T-helper 17 cell (primary cell): Measurements from ENCODE around the gene ANKDD1B. TPM values are rescaled to one million over a fixed set of nuclear protein-coding genes. Genes with fewer than 3 reads are reported as not detected.

Experiments
- ATAC-seq: fragments of 150-1000 bp; cut with Tn5 transposase; 2 replicates; pipeline ENCODE4 v1.10.0; 2021; ENCODE audit warnings: mild to moderate bottlenecking, moderate library complexity
- DNase-seq, 3 donors: peaks; one replicate each; pipeline versions ENCODE4 v3.0.0 to v3.0.0-alpha.2; 2020 to 2021
- H3K9me3 ChIP-seq: one replicate; pipeline ENCODE4 v1.7.0; 2013; ENCODE audit warnings: low read length, mild to moderate bottlenecking; ENCODE audit not compliant: control insufficient read depth, poor library complexity, severe bottlenecking
- H3K27ac Mint-ChIP-seq: one replicate; pipeline ENCODE4 v1.8.0; 2022; ENCODE audit warnings: mild to moderate bottlenecking, moderate library complexity, mixed read lengths
- H3K27me3 Mint-ChIP-seq: one replicate; pipeline ENCODE4 v1.8.0; 2022; ENCODE audit warnings: mixed read lengths
- H3K36me3 Mint-ChIP-seq: one replicate; pipeline ENCODE4 v1.8.0; 2022; ENCODE audit warnings: low read depth, mixed read lengths
- H3K4me1 Mint-ChIP-seq: one replicate; pipeline ENCODE4 v1.8.0; 2022; ENCODE audit warnings: mild to moderate bottlenecking, mixed read lengths
- H3K4me3 Mint-ChIP-seq: one replicate; pipeline ENCODE4 v1.8.0; 2022; ENCODE audit warnings: mild to moderate bottlenecking, moderate library complexity, mixed read lengths
- total RNA-seq, 4 donors: library from RNA in 2 of 4; stranded (reverse) in 2 of 4; gene quantifications; one replicate each; pipeline ENCODE4 v1.2.3 and lab custom pipeline; 2022 to 2026

The ANKDD1B gene
- total RNA-seq, 2 donors from 2014 or later, result 0.42 to 0.57 TPM

DNA sequence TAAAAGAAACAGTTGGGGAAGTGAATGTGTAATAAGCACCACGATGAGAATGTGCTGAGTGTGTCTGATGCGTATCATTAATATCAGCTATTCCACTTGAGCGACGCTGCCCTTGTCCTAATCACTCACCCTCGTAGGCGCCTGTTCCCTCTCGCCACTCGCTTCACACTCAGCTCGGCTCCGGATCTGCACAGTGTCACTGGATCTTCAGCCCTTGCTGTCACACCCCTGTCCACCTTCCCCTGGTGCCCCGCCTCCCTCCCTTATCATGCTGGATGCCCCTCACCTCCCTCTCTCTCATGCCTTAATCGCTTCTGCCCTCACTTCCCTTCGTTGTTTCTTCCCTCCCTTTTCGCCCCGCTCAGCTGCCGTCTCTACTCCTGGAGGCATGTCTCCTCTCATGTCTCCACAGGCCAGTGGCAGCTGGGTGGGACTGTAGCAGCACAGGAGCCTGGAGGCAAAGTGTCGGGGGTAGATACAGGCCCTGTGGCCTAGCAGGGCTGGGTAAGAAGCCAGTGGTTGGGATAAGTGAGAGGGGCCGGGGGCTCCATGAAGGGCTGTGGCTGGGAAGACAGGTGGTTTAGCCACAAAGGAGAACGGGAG is 43.5 kb downstream of the ANKDD1B start:
- Mint-ChIP-seq H3K27ac (no peak overlapping the region), H3K4me3 (no peak overlapping the region), H3K4me1 (peaks cover 2% of the 10 kb centered on the region), H3K27me3 (peaks cover 21% of the 10 kb centered on the region), H3K36me3 (no peaks in the 10 kb centered on the region)
- H3K9me3 ChIP-seq, result no peaks in the 10 kb centered on the region
- DNase-seq (no peak), ATAC-seq (no peak)

DNA sequence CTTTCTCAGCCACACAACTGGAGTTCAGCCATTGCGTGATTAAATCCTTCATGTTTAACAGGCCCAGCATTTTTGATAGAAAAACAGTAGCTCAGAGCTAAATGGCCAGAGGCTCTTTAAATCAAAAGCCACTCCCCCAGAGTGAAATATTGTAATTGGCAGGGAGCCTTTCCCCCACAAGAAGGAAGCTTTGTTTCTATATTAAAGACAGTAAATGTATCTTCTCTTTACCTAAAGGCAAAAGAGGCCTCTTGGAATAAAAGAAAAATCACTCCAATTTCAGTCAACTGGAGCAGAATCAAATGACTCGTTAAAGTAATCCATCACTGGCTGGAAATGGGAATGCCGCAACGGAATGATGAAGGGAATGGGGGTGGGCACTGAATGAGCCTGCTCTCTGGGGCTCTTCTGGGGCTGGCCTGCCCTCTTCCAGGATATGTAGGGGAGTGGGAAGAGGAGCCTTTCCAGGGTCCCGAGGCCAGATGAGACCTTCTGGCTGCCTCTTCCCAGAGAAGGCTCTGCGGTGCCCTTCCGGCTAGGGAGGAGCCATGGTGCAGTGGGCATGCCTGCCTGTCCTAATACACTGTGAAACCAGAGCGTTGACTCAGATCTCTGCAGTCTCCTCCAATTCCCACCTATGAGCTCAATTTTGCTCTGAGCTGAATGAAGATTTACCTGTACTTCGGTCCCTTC is 45.2 kb downstream of the ANKDD1B start:
- no peaks in the 10 kb centered on the region for H3K36me3 Mint-ChIP-seq
- peaks cover 2% of the 10 kb centered on the region for H3K4me1 Mint-ChIP-seq
- ATAC-seq, result no peak
- DNase-seq, result no peak
- no peaks in the 10 kb centered on the region for H3K9me3 ChIP-seq
- H3K27me3 Mint-ChIP-seq, result peaks cover 21% of the 10 kb centered on the region
- no peak overlapping the region for H3K4me3 Mint-ChIP-seq
- no peak overlapping the region for H3K27ac Mint-ChIP-seq

DNA sequence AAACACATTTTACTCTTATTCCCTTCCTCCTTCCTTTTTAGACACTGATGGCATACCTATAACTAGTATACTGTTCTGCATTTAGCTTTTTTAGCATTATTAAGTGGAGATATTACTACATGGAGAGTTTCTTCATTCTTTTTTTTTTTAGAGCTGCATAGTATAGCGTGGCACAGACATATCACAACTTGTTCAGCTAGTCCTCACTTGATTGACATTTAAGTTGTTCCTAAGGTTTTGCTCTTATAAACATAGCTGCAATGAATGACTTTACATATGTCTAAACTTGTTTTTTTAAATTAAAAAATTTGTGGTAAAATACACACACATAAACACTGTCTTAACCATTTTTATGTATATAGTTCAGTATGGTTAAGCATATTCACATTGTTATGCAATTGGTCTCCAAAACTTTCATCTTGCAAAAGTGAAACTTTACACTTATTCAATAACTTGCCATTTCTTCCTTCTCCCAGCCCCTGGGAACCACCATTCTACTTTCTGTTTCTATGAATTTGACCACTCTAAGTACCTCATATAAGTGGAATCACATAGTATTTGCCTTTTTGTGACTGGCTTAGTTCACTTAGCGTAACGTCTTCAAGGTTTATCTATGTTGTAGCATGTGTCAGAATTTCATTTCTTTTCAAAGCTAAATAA is 48.7 kb downstream of the ANKDD1B start:
- peaks cover 2% of the 10 kb centered on the region for H3K4me1 Mint-ChIP-seq
- no peak overlapping the region for H3K27ac Mint-ChIP-seq
- ATAC-seq, result no peak
- H3K36me3 Mint-ChIP-seq, result no peaks in the 10 kb centered on the region
- peaks cover 14% of the 10 kb centered on the region for H3K27me3 Mint-ChIP-seq
- DNase-seq, result no peak
- no peak overlapping the region for H3K4me3 Mint-ChIP-seq
- no peaks in the 10 kb centered on the region for H3K9me3 ChIP-seq

DNA sequence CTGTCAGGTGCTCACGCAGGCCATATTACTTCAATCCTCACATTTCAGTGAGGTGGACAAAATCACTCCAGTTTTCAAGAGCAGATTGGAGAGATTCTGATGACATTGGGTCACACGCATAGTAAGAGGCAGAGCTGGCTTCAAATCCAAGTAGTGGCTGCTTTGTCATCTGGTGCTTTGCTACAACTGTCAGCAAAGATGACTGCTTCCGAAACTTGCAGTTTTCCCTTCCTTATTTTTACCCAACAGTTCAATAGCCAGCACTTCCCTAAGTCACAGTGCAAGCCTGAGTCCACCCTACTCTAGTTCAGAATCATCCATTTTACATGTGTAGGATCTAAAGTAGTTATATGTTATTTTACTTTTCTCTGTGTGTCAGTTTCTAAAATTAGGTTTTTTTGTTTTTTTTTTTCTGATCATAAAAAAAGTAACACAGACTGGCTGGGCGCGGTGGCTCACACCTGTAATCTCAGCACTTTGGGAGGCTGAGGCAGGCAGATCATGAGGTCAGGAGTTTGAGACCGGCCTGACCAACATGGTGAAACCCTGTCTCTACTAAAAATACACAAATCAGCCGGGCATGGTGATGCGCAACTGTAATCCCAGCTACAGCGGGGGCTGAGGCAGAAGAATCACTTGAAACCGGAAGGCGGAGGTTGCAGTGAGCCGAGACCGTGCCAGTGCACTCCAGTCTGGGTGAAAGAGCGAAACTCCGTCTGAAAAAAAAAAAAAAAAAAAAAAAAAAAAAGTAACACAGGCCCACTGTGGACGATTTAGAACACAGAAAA is 49.6 kb downstream of the ANKDD1B start:
- H3K36me3 Mint-ChIP-seq, result no peaks in the 10 kb centered on the region
- peaks cover 6% of the 10 kb centered on the region for H3K27me3 Mint-ChIP-seq
- H3K27ac Mint-ChIP-seq, result no peak overlapping the region
- H3K9me3 ChIP-seq, result no peaks in the 10 kb centered on the region
- no peak for DNase-seq
- H3K4me1 Mint-ChIP-seq, result peaks cover 2% of the 10 kb centered on the region
- no peak overlapping the region for H3K4me3 Mint-ChIP-seq
- ATAC-seq, result no peak

DNA sequence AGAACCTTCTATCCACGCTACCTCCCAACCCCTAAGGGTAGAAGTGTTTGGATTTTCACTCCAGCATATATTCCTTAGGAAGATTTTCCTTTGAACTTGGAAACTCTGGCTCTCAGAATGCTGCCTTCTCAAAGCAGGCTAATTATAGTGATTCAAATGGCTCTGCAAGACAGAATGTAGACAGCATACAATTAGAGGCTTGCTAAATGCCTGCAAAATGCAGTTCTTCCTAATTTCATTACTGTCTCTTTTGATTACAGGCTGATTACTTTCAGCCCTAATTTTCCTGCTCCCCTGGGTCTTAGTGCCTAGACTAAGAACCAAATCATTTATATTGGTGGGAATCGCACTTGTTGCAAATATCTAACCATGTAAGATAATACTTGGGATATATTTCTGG is 50.8 kb downstream of the ANKDD1B start:
- no peaks in the 10 kb centered on the region for H3K27me3 Mint-ChIP-seq
- DNase-seq, result no peak
- no peaks in the 10 kb centered on the region for H3K9me3 ChIP-seq
- peaks cover 2% of the 10 kb centered on the region for H3K4me1 Mint-ChIP-seq
- no peak for ATAC-seq
- no peak overlapping the region for H3K27ac Mint-ChIP-seq
- H3K4me3 Mint-ChIP-seq, result no peak overlapping the region
- no peaks in the 10 kb centered on the region for H3K36me3 Mint-ChIP-seq

DNA sequence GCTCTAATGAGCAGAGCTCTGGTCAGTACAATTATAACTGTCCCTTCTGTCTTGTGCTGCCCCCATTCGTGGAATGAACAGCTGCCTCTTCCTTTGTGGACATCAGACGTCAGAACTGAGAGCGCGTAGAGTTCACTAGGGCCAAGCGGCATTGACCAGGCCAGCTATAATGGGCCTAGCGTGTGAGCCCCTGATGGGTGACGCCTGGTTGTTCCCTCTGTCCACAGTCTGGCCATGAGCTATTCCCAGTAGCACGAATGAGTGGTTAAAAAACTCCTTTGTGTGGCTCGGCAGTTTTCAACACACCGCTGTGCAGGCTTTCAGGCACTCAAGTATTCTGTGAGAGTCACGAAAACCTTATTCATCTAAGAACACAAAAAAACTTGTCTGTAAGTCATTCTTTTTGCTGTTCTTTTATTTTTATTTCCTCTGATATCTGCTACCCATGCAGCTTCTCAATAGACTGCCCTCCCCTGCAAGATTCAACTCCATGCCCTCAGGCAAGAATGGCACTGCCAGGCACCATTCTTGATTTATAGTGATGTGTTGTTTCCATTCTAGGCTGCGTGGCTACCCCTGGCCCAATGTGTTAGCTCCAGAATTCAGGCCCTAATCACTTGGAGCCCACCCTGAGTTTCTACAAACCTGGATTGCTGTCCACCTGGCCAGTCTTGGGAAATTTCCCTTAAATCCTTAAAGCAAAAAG is 52.5 kb downstream of the ANKDD1B start:
- DNase-seq (no peak), ATAC-seq (no peak)
- H3K4me1 Mint-ChIP-seq, result peaks cover 6% of the 10 kb centered on the region
- no peaks in the 10 kb centered on the region for H3K9me3 ChIP-seq
- H3K27ac Mint-ChIP-seq, result no peak overlapping the region
- no peak overlapping the region for H3K4me3 Mint-ChIP-seq
- no peaks in the 10 kb centered on the region for H3K36me3 Mint-ChIP-seq
- no peaks in the 10 kb centered on the region for H3K27me3 Mint-ChIP-seq

DNA sequence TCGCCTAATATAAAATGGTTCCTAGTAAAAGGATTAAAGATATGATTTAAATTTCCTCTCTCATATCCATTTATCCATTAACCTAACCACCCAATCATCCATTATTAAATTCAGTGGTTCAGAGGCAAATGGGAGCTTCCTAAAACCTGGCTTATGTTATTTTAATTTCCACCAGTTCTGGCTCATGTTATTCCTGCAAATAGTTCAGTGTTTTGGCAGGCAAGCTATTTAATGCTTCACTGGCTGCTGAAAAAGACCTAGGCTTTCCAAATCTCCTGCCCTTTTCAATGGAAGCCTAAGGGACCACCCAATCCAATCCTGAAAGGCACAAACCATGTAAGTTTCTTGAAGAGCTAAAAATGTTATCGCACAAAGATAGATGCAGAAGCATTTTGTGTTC is 53.7 kb downstream of the ANKDD1B start:
- H3K4me3 Mint-ChIP-seq, result no peak overlapping the region

DNA sequence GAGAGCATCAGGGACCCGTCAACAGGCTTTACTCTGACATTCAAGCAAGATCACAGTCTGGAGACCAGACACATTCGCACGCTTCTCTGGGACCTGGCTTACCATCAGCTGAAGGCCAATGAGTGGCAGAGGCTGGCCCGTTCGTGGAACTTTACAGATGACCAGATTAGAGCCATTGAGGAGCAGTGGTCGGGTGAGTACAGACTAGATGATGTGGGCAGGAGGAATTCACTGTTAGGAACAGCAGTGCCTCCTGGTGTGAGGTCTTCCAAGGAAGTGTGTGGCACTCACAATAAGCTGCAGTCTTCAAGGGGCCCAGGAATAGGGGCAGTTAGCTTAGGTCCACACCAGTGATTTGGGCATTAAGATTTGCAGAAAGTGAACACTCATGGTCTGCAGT is 55.5 kb downstream of the ANKDD1B start:
- H3K4me3 Mint-ChIP-seq, result no peak overlapping the region

More for the DNA sequence above, 53.7 kb downstream of the ANKDD1B start:
- H3K27ac Mint-ChIP-seq, result no peak overlapping the region
- DNase-seq (no peak), ATAC-seq (no peak)
- H3K9me3 ChIP-seq, result no peaks in the 10 kb centered on the region
- H3K27me3 Mint-ChIP-seq, result no peaks in the 10 kb centered on the region
- H3K36me3 Mint-ChIP-seq, result no peaks in the 10 kb centered on the region
- peaks cover 13% of the 10 kb centered on the region for H3K4me1 Mint-ChIP-seq

DNA sequence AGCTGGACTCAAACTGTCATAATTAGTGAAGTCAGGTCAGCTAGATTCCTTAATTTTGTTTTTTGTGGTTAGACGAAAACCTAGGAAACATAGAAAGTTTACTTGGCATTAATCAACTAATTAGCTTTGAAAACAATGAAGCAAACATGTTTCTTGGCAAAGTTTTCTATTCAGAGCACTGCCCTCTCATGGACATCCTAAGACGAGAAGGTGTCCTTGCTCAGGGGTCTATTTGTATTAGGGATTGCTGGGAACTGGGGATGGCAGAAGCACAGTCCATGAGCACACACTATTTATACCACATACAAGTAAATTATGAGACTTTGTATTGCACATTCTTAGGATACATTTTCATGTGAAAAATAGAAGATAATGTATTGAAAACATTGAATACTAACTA is 56.3 kb downstream of the ANKDD1B start:
- H3K4me1 Mint-ChIP-seq, result peaks cover 17% of the 10 kb centered on the region
- H3K27me3 Mint-ChIP-seq, result no peaks in the 10 kb centered on the region
- no peak overlapping the region for H3K4me3 Mint-ChIP-seq
- ATAC-seq (no peak), DNase-seq (no peak)
- no peak overlapping the region for H3K27ac Mint-ChIP-seq
- H3K9me3 ChIP-seq, result no peaks in the 10 kb centered on the region
- peaks cover 4% of the 10 kb centered on the region for H3K36me3 Mint-ChIP-seq

More for the DNA sequence above, 55.5 kb downstream of the ANKDD1B start:
- Mint-ChIP-seq H3K27me3 (no peaks in the 10 kb centered on the region), H3K36me3 (no peaks in the 10 kb centered on the region), H3K27ac (no peak overlapping the region), H3K4me1 (peaks cover 13% of the 10 kb centered on the region)
- no peaks in the 10 kb centered on the region for H3K9me3 ChIP-seq
- ATAC-seq (no peak), DNase-seq (no peak)

DNA sequence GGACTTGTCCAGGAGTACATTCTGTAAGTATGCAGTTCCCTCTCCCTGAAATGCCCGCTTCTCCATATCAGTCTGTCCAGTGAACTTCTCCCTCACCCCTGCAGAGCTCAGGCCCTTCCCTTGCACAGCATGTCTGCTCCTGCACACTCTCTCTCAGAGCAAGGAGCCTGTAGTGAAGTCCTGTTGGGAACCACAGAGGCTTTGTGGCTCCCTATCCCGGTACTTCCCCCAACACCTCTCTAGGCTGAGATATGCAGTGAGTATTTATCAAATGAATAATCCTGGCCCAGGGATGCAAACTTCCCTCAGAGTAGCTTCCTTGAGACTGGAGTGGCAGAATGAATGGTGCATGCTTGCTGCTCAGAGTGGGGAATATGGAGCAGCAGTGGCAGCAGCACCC is 57.2 kb downstream of the ANKDD1B start:
- H3K4me3 Mint-ChIP-seq, result peak overlapping the region; percentile 90
- peaks cover 17% of the 10 kb centered on the region for H3K4me1 Mint-ChIP-seq
- peak overlapping the region; percentile 90 for H3K27ac Mint-ChIP-seq
- no peaks in the 10 kb centered on the region for H3K27me3 Mint-ChIP-seq
- DNase-seq (no peak), ATAC-seq (no peak)
- no peaks in the 10 kb centered on the region for H3K9me3 ChIP-seq
- peaks cover 5% of the 10 kb centered on the region for H3K36me3 Mint-ChIP-seq

DNA sequence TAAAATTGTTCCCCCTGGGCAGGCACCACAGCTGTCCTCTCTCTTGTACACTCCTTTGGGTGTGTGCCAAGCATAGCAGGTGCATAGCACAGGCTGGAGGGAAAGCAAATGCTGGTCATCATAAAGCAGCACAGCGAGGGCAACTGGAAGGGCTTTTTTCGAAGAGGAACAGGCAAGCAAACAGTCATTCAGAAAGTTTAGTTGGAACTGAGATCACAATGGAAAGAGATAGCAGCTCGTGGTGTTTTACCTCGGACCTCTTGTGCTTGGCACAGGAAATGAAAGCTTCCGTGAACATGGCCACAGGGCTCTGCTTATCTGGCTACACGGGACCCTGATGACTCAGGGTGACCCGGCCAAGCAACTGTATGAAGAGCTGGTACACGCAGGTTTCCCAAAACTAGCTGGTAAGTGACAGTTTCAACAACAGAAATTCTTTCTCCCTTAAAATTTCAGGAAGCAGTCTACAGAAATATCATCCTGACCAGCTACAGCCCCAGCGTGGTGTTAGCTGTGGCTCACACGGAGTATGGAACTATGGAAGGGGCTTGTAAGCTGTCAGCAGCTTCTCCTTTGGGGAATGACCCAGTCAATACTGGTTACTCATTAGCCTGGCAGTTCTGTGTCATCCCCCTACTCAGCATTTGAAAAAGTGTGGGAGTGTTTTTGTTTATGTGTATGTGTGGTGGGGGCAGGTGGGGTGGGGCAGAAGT is 57.9 kb downstream of the ANKDD1B start:
- Mint-ChIP-seq H3K4me3 (peak overlapping the region; percentile 90), H3K36me3 (peaks cover 5% of the 10 kb centered on the region), H3K27me3 (no peaks in the 10 kb centered on the region), H3K4me1 (peaks cover 17% of the 10 kb centered on the region), H3K27ac (peak overlapping the region; percentile 90)
- no peaks in the 10 kb centered on the region for H3K9me3 ChIP-seq
- DNase-seq (no peak), ATAC-seq (peak; percentile 82)

DNA sequence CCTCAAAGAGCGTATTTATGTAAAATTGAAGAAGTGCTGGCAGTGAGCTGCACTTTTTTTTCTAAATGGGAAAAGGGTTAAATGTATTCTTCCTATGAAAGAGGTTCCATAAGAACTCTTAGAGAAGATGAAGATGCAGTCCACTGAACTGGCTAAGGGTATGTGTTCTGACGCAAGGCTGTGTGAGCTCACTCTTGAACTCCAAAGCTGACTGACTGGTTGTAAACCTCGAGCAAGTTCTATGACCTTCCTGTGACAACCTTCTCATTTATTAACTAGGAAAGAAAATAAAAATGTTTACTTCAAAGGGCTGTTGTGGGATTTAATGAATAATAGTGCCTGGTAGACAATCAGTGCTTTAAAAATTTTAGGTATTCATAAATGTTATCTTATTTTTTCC is 59.3 kb downstream of the ANKDD1B start:
- H3K27me3 Mint-ChIP-seq, result no peaks in the 10 kb centered on the region
- H3K27ac Mint-ChIP-seq, result no peak overlapping the region
- no peaks in the 10 kb centered on the region for H3K9me3 ChIP-seq
- H3K4me3 Mint-ChIP-seq, result no peak overlapping the region
- ATAC-seq (no peak), DNase-seq (no peak)
- peaks cover 17% of the 10 kb centered on the region for H3K4me1 Mint-ChIP-seq
- H3K36me3 Mint-ChIP-seq, result peaks cover 5% of the 10 kb centered on the region
